K562 (cell line): ENCODE data around the gene BCAS1. TPM values are rescaled to one million over a fixed set of nuclear protein-coding genes. Genes with fewer than 3 reads are reported as not detected.
A peak's percentile ranks its signal among the peaks of the same experiment; 100 is the strongest.

Source experiments
- ATF7 ChIP-seq: fragments of 450-650 bp; IDR thresholded peaks from 2 replicates; pipeline ENCODE4 v1.7.1; 2014; ENCODE audit warnings: mild to moderate bottlenecking, moderate library complexity
- CBX1 ChIP-seq: sonication (generic); IDR thresholded peaks from 2 replicates; pipeline ENCODE4 v1.6.1; 2016; ENCODE audit warnings: antibody characterized with exemption, low read depth, mild to moderate bottlenecking
- CREB1 ChIP-seq, 2 experiments: sonication (generic) in 1 of 2; formaldehyde crosslinking in 1 of 2; IDR thresholded peaks; 2 replicates each; pipeline versions ENCODE4 v1.6.1 to v1.8.0; 2012 to 2022; ENCODE audit warnings: inconsistent platforms in 1 of 2, mild to moderate bottlenecking in 1 of 2, missing genetic modification reagents in 1 of 2, moderate library complexity in 1 of 2
- DPF2 ChIP-seq: fragments of 450-650 bp; IDR thresholded peaks from 2 replicates; pipeline ENCODE4 v1.6.1; 2016
- GTF2E2 ChIP-seq: fragments of 200-800 bp; sonication (Bioruptor generic); IDR thresholded peaks from 2 replicates; pipeline ENCODE4 v1.6.1; 2016; ENCODE audit warnings: missing genetic modification characterization, missing compliant biosample characterization
- KDM5B ChIP-seq: fragments of 200-600 bp; sonication (generic); IDR thresholded peaks from 2 replicates; pipeline ENCODE4 v1.6.1; 2012; ENCODE audit warnings: low read depth, mild to moderate bottlenecking, moderate library complexity, low read length, control low read depth, inconsistent platforms; ENCODE audit not compliant: insufficient replicate concordance
- NFATC3 ChIP-seq: fragments of 450-650 bp; IDR thresholded peaks from 2 replicates; pipeline ENCODE4 v1.6.1; 2017; ENCODE audit warnings: mild to moderate bottlenecking
- NFRKB ChIP-seq: fragments of 450-650 bp; IDR thresholded peaks from 2 replicates; pipeline ENCODE4 v1.6.1; 2016; ENCODE audit warnings: low read depth
- NR4A1 ChIP-seq, 2 experiments: fragments of 250-450 bp in 1 of 2; fragments of 450-650 bp in 1 of 2; sonication (Bioruptor Pico) in 1 of 2; IDR thresholded peaks; 2 replicates each; pipeline versions ENCODE4 v1.4.0 to v1.6.1; 2016 to 2020; ENCODE audit warnings: mild to moderate bottlenecking in 2 of 2, missing compliant biosample characterization in 1 of 2, missing genetic modification characterization in 1 of 2, moderate library complexity in 1 of 2
- PCBP2 ChIP-seq: fragments of 200-400 bp; formaldehyde crosslinking; IDR thresholded peaks from 2 replicates; pipeline ENCODE4 v1.6.1; 2018; ENCODE audit warnings: low read length, low read depth, mild to moderate bottlenecking, moderate library complexity; ENCODE audit not compliant: poor library complexity, severe bottlenecking
- SMARCB1 ChIP-seq: IDR thresholded peaks from 2 replicates; pipeline ENCODE4 v1.6.1; 2011; ENCODE audit warnings: improper control_type of control experiment, low read depth; ENCODE audit not compliant: insufficient read length
- TEAD4 ChIP-seq, 2 experiments: sonication (generic) in 1 of 2; formaldehyde crosslinking in 1 of 2; IDR thresholded peaks; 2 replicates each; pipeline versions ENCODE4 v1.6.1 to v1.8.0; 2012 to 2022; ENCODE audit warnings: borderline replicate concordance in 1 of 2, inconsistent platforms in 1 of 2, low read length in 1 of 2, mild to moderate bottlenecking in 1 of 2, missing genetic modification reagents in 1 of 2
- TOE1 ChIP-seq, 2 experiments: fragments of 450-650 bp in 1 of 2; sonication (generic) in 1 of 2; formaldehyde crosslinking in 1 of 2; IDR thresholded peaks; 2 replicates each; pipeline versions ENCODE4 v1.7.1 to v1.8.0; 2016 to 2022; ENCODE audit warnings: borderline replicate concordance in 2 of 2, mild to moderate bottlenecking in 2 of 2, antibody characterized with exemption in 1 of 2, inconsistent platforms in 1 of 2, low read depth in 1 of 2, missing genetic modification reagents in 1 of 2, moderate library complexity in 1 of 2
- ZNF316 ChIP-seq: fragments of 450-650 bp; IDR thresholded peaks from 2 replicates; pipeline ENCODE4 v1.6.1; 2016
- ZNF586 ChIP-seq: fragments of 450-650 bp; formaldehyde crosslinking; conservative IDR thresholded peaks from 2 replicates; pipeline ENCODE4 v1.4.0; 2020; ENCODE audit warnings: mild to moderate bottlenecking, moderate library complexity
- ZNF780A ChIP-seq: fragments of 250-450 bp; sonication (Bioruptor Pico); IDR thresholded peaks from 2 replicates; pipeline ENCODE4 v1.5.0; 2021; ENCODE audit warnings: mild to moderate bottlenecking
- polyA plus RNA-seq, 8 experiments: library from polyadenylated mRNA; depleted of rRNA in 4 of 8; stranded (reverse) in 5 of 8; unstranded in 3 of 8; fragments of >200 nt; fragmentation: Nextera tagmentation in 2 of 8; fragmentation: Illumina TruSeq in 1 of 8; extraction: Ambion mirVana in 2 of 8; extraction: Trizol in 1 of 8; gene quantifications; 2 replicates each; pipeline versions ENCODE4 v1.2.1 to v1.2.3, GENCODE V29; 2011 to 2014; ENCODE audit warnings: inconsistent platforms in 1 of 8, missing spikeins in 1 of 8
- total RNA-seq, 7 experiments: library from RNA; depleted of rRNA in 6 of 7; stranded (reverse); fragments of >200 nt in 6 of 7; fragmentation: Illumina TruSeq in 2 of 7; extraction: Trizol in 2 of 7; gene quantifications; 2 replicates each; pipeline versions ENCODE4 v1.2.1 to v1.2.3, GENCODE V29; 2011 to 2021; ENCODE audit warnings: low replicate concordance in 1 of 7
- TF ChIP-seq, protein P1 (sequence below): fragments of 200-800 bp; sonication (Bioruptor generic); IDR thresholded peaks from 2 replicates; pipeline ENCODE4 v1.6.1; 2016; ENCODE audit warnings: missing genetic modification characterization, missing compliant biosample characterization
- TF ChIP-seq, protein P2 (sequence below), 2 experiments: fragments of 450-650 bp in 1 of 2; sonication (generic) in 1 of 2; formaldehyde crosslinking; conservative IDR thresholded peaks; 2 replicates each; pipeline versions ENCODE4 v1.4.0 to v1.8.1; 2020 to 2022; ENCODE audit warnings: mild to moderate bottlenecking in 1 of 2, missing genetic modification reagents in 1 of 2
- TF ChIP-seq, protein P3 (sequence below): fragments of 450-650 bp; formaldehyde crosslinking; IDR thresholded peaks from 2 replicates; pipeline ENCODE4 v1.4.0; 2022; ENCODE audit warnings: missing genetic modification characterization

Gene BCAS1
- total and polyA plus RNA-seq, 9 of the 15 experiments (the other 6 are each of a cell fraction or from before 2014, with no cell fraction given): 0.18 to 2.3 (median 0.93) TPM

DNA sequence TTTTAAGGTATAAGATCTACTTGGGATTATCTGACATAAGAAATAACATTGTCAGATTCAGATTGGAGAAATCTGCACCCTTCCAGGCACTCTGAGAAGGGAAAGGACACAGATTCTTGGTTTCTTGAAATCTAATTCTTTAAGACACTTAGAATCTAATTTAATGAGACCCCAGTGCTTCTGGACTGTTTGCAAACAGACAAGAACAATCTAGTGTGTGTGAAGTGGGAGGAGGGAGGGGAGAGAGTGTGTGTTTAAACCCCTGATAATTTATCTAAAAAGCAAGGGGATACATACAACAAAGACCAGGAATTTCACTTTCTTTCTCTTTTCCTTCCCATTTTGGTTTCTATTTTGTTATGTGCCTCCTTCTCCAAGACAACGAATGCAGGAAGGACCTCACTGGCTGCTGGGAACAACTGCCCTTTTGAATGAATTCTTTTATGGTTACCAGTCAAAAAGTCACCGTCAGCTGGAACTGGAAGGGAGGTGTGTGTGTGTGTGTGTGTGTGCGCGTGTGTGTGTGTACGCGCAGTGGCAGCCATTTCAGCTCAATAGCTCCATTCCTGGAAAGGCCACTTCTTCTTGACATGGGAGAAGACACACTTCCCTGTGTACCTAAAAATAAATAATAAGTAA is 129.4 kb downstream of the BCAS1 start (continued):
- TF ChIP-seq CREB1 (IDR thresholded peaks at IDR 0.05): no peak
- TF ChIP-seq CREB1 (CRISPR knock-in tag; IDR thresholded peaks at IDR 0.05): no peak
- peak; percentile 62 for TF ChIP-seq ZNF316
- no peak for TF ChIP-seq GTF2E2 (tag)
- no peak for TF ChIP-seq NR4A1 (CRISPR knock-in tag; IDR thresholded peaks at IDR 0.05)
- TF ChIP-seq NR4A1 (tag; IDR thresholded peaks at IDR 0.05): no peak
- no peak for TF ChIP-seq SMARCB1
- peak; percentile 39; the same call in 1 of the 2 replicates for TF ChIP-seq DPF2
- no peak for TF ChIP-seq CBX1
- TF ChIP-seq KDM5B: no peak
- TF ChIP-seq, protein P1, sequence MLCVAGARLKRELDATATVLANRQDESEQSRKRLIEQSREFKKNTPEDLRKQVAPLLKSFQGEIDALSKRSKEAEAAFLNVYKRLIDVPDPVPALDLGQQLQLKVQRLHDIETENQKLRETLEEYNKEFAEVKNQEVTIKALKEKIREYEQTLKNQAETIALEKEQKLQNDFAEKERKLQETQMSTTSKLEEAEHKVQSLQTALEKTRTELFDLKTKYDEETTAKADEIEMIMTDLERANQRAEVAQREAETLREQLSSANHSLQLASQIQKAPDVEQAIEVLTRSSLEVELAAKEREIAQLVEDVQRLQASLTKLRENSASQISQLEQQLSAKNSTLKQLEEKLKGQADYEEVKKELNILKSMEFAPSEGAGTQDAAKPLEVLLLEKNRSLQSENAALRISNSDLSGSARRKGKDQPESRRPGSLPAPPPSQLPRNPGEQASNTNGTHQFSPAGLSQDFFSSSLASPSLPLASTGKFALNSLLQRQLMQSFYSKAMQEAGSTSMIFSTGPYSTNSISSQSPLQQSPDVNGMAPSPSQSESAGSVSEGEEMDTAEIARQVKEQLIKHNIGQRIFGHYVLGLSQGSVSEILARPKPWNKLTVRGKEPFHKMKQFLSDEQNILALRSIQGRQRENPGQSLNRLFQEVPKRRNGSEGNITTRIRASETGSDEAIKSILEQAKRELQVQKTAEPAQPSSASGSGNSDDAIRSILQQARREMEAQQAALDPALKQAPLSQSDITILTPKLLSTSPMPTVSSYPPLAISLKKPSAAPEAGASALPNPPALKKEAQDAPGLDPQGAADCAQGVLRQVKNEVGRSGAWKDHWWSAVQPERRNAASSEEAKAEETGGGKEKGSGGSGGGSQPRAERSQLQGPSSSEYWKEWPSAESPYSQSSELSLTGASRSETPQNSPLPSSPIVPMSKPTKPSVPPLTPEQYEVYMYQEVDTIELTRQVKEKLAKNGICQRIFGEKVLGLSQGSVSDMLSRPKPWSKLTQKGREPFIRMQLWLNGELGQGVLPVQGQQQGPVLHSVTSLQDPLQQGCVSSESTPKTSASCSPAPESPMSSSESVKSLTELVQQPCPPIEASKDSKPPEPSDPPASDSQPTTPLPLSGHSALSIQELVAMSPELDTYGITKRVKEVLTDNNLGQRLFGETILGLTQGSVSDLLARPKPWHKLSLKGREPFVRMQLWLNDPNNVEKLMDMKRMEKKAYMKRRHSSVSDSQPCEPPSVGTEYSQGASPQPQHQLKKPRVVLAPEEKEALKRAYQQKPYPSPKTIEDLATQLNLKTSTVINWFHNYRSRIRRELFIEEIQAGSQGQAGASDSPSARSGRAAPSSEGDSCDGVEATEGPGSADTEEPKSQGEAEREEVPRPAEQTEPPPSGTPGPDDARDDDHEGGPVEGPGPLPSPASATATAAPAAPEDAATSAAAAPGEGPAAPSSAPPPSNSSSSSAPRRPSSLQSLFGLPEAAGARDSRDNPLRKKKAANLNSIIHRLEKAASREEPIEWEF (CRISPR knock-in tag): 0 out of 2 replicates have a peak, but pooled peaks have one; percentile 67
- 0 out of 2 replicates have a peak, but pooled peaks have one; percentile 53 for TF ChIP-seq NFRKB
- TF ChIP-seq PCBP2: no peak
- TF ChIP-seq ZNF780A (CRISPR knock-in tag): no peak
- peak; percentile 44; the same call in 1 of the 2 replicates for TF ChIP-seq TEAD4 (IDR thresholded peaks at IDR 0.05; ENCODE audit: low read length)
- TF ChIP-seq TEAD4 (CRISPR knock-in tag; IDR thresholded peaks at IDR 0.05; ENCODE audit: borderline replicate concordance): no peak
- TF ChIP-seq, protein P2, sequence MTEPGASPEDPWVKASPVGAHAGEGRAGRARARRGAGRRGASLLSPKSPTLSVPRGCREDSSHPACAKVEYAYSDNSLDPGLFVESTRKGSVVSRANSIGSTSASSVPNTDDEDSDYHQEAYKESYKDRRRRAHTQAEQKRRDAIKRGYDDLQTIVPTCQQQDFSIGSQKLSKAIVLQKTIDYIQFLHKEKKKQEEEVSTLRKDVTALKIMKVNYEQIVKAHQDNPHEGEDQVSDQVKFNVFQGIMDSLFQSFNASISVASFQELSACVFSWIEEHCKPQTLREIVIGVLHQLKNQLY (CRISPR knock-in tag; conservative IDR thresholded peaks at IDR 0.05): no peak
- no peak for TF ChIP-seq ZNF586
- TF ChIP-seq NFATC3: no peak
- TF ChIP-seq ATF7: no peak
- TF ChIP-seq, protein P3, sequence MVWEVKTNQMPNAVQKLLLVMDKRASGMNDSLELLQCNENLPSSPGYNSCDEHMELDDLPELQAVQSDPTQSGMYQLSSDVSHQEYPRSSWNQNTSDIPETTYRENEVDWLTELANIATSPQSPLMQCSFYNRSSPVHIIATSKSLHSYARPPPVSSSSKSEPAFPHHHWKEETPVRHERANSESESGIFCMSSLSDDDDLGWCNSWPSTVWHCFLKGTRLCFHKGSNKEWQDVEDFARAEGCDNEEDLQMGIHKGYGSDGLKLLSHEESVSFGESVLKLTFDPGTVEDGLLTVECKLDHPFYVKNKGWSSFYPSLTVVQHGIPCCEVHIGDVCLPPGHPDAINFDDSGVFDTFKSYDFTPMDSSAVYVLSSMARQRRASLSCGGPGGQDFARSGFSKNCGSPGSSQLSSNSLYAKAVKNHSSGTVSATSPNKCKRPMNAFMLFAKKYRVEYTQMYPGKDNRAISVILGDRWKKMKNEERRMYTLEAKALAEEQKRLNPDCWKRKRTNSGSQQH (CRISPR knock-in tag): peak; percentile 57; the same call in 1 of the 2 replicates
- 0 out of 2 replicates have a peak, but pooled peaks have one; percentile 47 for TF ChIP-seq TOE1 (IDR thresholded peaks at IDR 0.05; ENCODE audit: borderline replicate concordance)
- TF ChIP-seq TOE1 (CRISPR knock-in tag; IDR thresholded peaks at IDR 0.05; ENCODE audit: borderline replicate concordance, low read depth): no peak
